NK-92 (cell line): ENCODE data around the gene GAS7.
"Not testable (repeated sequence)": the region's sequence is repeated elsewhere in the genome, so short reads cannot be mapped to it uniquely, and the experiment has no call there.

Experiments
- DNase-seq: peaks from one replicate; lab custom pipeline; 2025; ENCODE audit not compliant: unreplicated experiment; lab: John Stamatoyannopoulos, UW

The GAS7 gene

DNA sequence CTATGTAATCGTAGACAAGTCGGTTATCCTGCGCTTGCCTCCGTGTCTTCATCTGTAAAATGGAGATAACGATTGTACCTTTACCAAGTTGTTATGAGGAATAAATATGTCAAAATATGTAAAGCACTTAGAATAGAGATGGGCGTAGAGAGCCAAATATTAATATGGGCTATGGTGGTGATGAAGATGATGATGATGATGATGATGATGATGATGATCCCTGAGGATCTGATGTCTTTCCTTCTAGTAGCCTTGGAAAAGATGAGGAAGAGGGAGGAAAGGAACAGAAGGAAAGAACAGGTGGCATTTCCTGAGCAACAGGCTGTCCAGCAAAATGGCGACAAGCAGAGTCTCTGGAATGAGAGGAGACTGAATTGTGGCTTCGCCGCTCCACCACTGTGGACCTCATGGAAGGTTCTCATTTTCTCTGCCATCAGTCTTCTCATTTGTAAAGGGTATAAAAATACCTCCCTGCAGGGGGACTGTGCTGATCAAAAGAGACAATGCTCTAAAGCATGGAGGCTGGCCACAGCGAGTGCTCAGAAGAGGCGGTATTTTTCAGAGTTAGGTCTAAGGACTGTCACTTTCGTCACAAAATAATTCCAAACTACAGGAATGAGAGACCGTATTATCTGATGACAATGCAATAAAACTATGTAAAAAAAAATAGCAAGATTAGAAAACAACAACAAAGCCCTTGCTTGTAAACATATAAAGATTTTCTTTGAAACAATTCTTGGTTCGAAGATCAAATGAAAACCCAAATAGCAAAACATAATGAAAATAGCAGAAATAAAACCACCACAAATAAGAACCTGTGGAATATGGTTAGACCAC, 276.2 kb downstream of the GAS7 start:
- DNase-seq: no peak

DNA sequence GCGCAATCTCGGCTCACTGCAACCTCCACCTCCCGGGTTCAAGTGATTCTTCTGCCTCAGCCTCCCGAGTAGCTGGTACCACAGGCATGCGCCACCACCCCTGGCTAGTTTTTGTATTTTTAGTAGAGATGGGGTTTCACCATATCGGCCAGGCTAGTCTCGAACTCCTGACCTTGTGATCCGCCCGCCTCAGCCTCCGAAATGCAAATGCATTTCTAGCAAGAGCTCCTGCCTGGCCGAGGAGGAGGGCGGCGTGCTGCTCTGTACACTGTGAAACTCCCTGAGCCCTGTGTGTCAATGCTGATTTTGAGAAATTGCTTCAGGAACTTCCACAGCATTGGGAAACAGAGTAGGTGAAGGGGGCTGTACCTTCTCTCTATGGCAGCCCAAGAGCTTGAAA, 277.2 kb downstream of the GAS7 start:
- not testable (repeated sequence) for DNase-seq

- no peak for DNase-seq
Measured at GRCh38 chr17:9918804-9919352, 279.5 kb downstream of the GAS7 start.

GRCh38 chr17:9918352-9918751, 280.1 kb downstream of the GAS7 start:
- no peak for DNase-seq

GRCh38 chr17:9917801-9918200, 280.6 kb downstream of the GAS7 start:
- no peak for DNase-seq

DNA sequence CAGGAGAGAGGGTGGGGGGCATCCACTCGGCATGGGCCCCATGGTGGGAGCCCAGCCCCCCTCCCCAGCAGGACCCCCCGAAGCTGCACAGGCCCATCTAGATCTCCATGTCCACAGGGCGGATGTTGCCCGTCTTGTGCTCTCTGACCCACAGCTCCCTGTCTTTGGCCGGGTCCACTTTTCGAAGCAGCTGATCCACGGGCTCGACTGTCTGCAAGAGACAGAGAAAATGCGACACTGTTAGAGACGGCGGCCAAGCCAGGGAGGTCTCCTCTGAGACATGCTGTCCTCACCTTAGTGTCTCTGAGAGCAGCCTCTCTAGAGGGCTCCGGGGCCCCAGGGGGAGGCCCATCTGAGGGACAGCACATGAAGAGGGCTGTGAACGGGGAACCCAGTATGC, 281.3 kb downstream of the GAS7 start:
- no peak for DNase-seq

- no peak for DNase-seq
Measured at GRCh38 chr17:9916108-9916507, 282.3 kb downstream of the GAS7 start.

- DNase-seq: no peak
Measured at GRCh38 chr17:9913476-9913875, 284.9 kb downstream of the GAS7 start.

DNA sequence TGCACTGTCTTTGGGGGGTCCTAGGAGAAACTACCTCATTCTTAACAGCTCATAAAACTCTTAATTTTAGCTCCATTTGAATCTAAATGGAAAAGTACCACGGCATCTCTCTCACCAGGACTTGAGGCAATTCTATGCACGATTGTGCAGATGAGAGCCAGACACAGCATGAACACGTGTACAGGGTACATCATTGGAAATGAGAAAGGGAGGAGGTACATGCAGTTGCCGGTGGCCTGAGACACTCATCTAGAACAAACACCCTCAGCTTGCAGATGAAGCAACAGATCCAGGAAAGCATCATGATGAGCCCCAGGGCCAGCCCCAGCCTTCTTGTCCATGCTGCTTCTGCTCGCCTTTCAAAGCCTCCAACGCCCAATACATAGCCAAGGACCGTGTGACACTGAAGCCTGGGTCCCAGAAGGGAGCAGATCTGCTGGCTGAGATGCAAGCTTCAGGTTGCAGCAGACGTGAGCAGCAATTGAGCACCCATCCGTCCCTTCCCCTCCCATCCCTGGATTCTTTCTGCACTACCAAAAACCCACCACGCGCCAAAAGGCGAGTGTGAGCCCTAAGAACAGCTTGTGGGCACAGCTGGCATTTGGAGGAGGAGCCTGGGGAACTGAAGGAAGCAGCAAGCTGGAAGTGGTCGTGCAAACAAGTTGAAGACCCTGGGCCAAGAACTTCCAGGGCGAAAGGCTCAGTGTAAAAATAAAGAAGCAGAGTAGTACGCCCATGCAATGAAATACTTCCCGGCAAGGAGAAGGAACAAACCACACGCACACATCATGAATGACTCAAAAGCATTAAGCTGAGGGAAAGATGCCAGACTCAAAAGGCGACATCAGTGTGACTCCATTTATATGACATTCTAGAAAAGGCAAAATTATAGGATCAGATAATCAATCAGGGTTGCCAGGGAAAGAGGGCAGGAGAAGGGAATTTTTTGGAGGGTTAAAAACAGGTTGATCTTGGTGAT, 286.0 kb downstream of the GAS7 start:
- DNase-seq: no peak

DNA sequence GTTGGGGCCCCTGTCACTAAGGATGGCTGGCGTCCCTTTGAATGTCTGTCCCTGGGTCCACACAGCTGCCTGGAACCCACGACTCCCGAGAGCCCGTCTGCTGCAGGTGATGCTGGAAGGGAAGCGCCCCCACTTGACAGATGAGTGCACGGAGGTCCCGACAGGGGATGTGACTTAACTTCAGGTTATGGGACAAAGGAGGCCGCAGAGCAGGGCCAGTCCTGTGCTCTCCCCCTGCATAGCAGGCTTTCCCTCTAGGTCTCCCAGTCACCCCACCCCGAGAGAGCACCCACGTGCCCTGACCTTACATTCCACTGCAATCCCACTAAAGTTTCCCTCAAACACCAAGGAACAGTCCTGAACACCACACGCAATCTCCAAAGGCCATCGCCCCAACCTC, 287.3 kb downstream of the GAS7 start:
- DNase-seq: no peak

- no peak for DNase-seq
Measured at GRCh38 chr17:9908649-9909042, 289.8 kb downstream of the GAS7 start.

GRCh38 chr17:9907883-9908648, 290.3 kb downstream of the GAS7 start:
- no peak for DNase-seq

DNA sequence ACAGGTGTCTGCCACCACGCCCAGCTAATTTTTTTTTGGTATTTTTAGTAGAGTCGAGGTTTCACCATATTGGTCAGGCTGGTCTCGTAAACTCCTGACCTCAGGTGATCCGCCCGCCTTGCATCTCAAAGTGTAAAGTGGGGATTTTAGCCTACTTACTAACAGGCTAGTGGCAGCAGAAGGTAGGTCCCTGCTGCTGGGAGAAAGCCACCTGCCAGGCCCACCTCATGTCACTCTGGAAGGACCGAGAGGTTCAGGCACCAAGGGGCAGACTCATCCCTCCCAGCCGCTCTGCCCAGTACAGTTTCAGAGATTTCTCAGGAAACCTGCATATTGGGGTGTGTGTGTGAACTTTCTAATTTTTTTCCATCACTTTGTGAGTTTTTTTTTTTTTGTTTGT, 291.3 kb downstream of the GAS7 start:
- DNase-seq: no peak

- no peak for DNase-seq
Measured at GRCh38 chr17:9906616-9907015, 291.8 kb downstream of the GAS7 start.

- DNase-seq: no peak
Measured at GRCh38 chr17:9905902-9906301, 292.5 kb downstream of the GAS7 start.

GRCh38 chr17:9905078-9905415, 293.4 kb downstream of the GAS7 start, which contains the start of gene RCVRN:
Gene RCVRN (minus strand): TSS chr17:9905271. CDS start chr17:9905180, 91 bp downstream.
- no peak for DNase-seq

DNA sequence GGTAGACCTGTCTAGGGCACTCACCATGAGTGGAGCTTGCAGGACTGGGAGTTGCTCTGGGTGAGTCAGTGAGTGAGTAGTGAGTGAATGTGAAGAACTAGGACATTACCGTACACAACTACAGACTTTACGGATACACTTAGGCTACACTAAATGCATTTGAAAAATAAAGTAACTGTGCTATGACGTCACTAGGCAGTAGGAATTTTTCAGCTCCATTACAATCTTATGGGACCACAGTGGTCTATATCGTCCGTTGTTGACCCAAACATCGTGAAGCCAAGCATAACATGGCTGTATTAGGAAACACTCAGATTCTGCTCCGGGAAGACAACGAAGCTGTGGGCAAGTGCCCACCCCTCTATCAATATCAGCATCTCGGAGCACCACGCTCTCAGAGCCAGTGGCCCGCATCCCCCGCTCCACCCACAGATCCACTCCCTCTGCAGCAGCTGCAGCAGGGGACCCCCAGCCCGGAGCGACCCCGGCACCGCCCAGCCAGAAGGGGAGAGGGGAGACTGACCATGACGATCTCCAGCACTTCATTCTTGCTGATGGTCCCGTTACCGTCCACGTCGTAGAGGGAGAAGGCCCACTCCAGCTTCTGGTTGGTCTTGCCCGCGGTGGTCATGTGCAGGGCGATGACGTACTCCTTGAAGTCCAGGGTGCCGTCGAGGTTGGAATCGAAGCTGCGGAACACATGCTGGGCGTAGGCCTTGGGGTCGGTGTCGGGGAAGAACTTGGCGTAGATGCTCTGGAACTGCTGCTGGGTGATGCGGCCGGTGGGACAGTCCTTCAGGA, 293.9 kb downstream of the GAS7 start:
- DNase-seq: no peak

DNA sequence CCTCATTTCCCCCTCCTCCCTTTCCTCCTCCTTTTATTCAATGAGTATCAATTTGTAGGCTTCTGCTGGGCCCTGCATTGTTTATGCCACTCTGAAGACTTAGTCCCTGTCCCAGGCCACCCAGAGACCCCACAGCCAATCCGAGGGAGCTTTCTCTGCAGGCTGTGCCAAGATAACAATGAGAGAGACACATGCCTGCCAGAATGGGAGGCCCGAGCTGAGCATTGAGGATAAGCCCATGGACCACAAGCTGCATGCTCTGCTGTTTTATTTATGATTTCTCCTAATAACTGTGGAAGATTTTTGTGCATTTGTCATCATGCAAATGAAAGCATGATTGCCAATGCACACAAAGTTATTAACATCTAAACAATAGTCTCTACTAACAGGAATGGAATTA, 296.3 kb downstream of the GAS7 start:
- no peak for DNase-seq

DNA sequence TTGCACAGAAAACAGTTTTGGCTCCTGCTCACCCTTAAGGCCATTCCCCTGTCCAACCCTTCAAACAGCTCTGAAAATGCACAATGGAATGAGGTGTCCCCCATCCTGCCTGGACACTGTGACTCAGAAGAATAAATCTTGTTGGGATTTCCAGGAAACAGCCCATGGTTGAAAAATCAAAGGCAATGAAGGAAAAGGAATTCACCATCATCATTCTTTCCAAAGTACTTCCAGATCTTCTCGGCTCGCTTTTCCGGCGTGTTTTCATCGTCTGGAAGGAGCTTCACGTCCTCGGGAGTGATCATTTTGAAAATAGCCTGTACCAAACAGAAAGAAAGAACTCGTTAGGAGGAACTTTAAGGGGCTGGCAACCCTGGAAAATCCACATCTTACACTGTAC, 297.6 kb downstream of the GAS7 start:
- DNase-seq: no peak

DNA sequence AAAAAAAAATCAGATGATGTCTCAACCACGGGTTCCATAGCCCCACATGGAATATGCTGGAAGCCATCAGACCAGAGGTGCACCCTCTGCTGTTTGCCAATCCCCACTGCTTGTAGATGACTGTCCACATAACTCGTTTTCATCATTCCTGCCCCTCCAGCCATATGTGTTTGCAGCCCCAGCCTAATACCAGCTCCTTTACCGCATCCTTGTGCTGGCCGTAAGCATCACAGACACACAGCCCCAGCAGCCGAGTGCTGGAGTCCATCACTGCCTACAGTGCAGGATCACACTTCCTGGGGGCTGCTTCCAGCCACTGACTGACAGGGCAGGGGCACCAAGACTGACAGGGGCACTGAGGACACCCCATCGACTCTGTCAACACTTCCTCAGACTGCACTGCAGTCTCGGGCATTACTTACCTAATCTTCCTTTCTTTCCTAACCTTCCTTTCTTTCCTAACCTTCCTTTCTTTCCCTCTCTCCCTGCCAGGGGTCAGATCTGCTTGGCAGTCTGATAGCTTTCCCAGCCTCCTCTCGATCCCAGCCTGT, 298.3 kb downstream of the GAS7 start:
- no peak for DNase-seq
